ENCODE results near the gene C1QTNF8.

The C1QTNF8 gene

DNA sequence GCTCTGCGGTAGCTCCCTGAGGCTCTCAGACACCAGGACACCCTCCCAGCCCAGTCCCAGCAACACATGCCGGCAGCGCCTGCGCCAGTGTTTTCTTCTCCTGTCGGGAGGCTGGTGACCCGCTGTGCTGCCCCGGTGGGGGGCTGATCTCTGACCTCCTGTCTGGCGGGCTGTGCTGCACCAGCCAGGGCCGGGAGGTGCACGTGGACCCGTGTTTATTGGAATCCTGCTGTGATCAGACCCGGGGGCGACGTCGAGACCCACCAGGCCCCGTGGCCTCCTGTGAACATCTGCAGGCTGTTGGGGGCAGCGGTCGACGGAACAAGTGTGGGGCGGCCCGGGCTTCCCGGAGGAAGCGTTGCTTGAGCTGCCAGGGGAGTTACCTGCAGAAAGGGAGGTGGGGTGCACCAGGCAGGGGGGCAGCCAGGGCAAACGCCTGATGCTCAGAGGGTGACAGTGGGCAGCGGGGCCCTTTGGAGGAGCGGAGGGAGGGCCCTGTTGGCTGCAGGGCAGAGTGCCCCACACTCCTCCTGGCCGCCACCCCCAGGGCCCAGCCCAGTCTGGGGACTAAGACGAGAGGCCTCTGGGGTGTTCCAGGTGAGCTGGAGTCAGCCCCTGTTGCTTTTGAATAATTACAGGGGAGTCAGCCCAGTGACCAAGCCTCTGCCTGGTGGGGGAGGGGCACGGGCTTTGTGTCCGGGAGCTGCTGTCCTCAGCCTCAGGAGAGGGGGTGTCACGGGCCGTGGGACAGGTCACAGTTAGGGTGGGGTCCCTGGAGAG lies 25.8 kb downstream of the C1QTNF8 start:
- in situ Hi-C loops (cut with MboI; ENCODE audit: low sequenced_read_pairs, unreplicated experiment), result no loop called here
- TF ChIP-seq, protein P1, sequence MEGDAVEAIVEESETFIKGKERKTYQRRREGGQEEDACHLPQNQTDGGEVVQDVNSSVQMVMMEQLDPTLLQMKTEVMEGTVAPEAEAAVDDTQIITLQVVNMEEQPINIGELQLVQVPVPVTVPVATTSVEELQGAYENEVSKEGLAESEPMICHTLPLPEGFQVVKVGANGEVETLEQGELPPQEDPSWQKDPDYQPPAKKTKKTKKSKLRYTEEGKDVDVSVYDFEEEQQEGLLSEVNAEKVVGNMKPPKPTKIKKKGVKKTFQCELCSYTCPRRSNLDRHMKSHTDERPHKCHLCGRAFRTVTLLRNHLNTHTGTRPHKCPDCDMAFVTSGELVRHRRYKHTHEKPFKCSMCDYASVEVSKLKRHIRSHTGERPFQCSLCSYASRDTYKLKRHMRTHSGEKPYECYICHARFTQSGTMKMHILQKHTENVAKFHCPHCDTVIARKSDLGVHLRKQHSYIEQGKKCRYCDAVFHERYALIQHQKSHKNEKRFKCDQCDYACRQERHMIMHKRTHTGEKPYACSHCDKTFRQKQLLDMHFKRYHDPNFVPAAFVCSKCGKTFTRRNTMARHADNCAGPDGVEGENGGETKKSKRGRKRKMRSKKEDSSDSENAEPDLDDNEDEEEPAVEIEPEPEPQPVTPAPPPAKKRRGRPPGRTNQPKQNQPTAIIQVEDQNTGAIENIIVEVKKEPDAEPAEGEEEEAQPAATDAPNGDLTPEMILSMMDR (IDR thresholded peaks at IDR 0.05; ENCODE audit: borderline replicate concordance, control extremely low read depth, extremely low read depth, insufficient read depth, missing control alignments), result no peak
- DNase-seq (ENCODE audit: low spot score), result no peak

DNA sequence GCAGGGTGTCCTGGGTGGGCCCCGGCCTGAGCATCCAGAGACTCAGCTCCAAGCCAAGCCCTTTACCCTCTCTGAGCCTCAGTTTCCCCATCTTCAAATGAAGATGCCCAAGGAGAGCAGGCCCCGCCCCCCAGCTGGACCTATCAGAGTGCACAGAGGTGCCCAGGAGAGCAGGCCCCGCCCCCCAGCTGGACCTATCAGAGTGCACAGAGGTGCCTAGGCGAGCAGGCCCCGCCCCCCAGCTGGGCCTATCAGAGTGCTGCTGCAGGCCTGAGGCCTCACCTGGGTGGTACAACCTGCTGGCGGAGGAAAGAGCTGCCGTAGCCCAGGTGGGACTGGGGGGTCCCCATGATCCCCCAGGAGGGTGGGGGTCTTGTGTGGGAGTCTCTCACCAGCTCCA lies 26.9 kb downstream of the C1QTNF8 start:
- in situ Hi-C loops (cut with MboI; ENCODE audit: low sequenced_read_pairs, unreplicated experiment), result no loop called here
- TF ChIP-seq, protein P1 (IDR thresholded peaks at IDR 0.05; ENCODE audit: borderline replicate concordance, control extremely low read depth, extremely low read depth, insufficient read depth, missing control alignments), result no peak
- no peak for DNase-seq (ENCODE audit: low spot score)

DNA sequence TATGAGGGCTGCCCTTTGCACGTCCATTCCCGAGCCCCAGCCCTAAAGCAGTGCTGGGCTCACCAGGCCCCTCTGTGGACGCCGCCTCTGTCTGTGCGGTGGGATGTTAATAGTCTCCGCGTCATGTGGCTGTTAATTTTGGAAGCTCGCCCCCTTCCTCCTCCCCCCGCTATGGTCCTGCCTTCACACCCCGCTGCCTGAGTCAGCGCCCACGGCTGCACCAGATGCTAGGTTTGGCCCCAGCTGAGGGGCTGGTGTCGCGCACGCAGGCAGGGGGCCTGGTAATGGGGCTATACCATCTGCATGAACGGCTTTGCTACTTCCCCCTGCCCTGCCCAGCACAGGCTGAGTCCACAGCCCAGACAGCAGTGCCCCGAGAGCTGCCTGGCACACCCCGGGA lies 27.6 kb downstream of the C1QTNF8 start:
- in situ Hi-C loops (cut with MboI; ENCODE audit: low sequenced_read_pairs, unreplicated experiment), result no loop called here
- no peak for DNase-seq (ENCODE audit: low spot score)
- TF ChIP-seq, protein P1 (IDR thresholded peaks at IDR 0.05; ENCODE audit: borderline replicate concordance, control extremely low read depth, extremely low read depth, insufficient read depth, missing control alignments), result no peak

DNA sequence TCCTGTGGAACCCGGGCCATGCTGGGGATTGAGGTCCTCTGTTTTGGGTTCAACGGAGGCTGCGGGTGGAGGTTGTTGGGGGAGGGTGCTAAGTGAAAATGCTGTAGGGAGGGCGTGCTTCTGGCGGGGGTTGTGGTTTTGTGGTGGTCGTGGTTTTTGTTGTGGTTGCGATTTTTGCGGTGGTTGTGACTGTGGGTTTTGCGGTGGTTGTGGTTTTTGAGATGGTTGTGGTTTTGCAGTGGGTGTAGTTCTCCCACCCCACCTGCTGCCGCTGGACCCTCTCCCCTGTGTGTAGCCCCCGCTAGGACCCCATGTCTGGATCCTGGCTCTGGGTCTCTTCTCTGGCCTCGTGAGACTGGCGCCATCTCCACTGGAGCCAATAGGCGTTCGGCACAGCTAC lies 28.4 kb downstream of the C1QTNF8 start:
- TF ChIP-seq, protein P1 (IDR thresholded peaks at IDR 0.05; ENCODE audit: borderline replicate concordance, control extremely low read depth, extremely low read depth, insufficient read depth, missing control alignments), result no peak
- DNase-seq (ENCODE audit: low spot score), result no peak
- in situ Hi-C loops (cut with MboI; ENCODE audit: low sequenced_read_pairs, unreplicated experiment), result no loop called here

DNA sequence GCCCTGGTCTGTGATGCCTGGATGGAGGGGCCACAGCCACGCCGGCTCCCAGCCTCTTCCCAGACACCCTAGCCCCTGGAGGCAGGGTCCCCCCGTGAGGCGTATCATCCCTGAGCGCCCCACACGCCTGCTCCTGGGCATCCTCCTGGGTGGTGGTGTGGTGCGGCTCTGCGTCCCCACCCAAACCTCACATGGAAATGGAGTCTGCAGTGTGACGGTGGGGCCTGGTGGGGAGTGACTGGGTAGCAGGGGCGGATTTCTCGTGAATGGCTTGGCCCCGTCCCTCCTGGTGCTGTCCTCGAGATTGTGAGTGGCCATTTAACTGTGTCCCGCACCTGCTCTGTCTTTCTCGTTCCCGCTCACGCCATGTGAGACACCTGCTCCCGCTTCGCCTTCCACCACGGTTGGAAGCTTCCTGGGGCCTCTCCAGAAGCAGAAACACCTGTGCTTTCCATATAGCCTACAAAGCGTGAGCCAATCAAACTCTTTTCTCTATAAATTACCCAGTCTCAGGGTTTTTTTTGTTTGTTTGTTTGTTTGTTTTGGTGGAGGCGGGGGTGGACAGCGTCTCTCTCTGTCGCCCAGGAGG lies 29.4 kb downstream of the C1QTNF8 start:
- no peak for DNase-seq (ENCODE audit: low spot score)
- TF ChIP-seq, protein P1 (IDR thresholded peaks at IDR 0.05; ENCODE audit: borderline replicate concordance, control extremely low read depth, extremely low read depth, insufficient read depth, missing control alignments), result no peak
- in situ Hi-C loops (cut with MboI; ENCODE audit: low sequenced_read_pairs, unreplicated experiment), result no loop called here

DNA sequence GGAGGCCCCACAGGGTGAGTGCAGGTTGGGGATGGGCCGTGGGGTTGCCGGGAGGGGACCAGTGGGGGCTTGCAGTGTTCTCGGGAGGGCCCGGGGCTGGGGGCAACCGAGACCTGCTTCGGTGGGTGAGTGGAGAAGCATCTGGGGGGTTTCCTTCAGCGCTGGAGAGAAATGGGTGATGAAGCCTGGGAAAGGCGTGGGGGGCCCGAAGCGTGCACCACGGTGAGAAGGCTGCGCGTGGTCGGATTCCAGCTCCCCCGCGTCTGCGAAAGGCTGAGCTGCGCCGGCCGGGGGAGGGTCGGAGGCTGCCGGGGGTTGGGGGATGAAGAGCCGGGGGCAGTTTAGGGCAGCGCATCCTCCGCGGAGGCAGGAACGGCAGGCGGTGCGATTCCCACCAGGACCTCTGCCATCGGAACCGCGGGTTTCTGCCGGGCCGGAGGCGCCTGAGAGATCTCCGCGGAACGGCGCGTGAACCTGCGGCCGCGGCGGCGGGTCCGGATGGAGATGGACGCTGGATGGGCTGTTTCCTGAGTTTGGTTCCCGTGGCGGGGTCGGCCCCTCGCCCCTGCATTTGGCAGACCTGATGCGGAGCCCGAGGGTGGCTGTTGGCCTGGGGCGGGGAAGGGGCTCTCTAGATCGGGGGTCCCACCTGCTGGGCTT lies 30.4 kb downstream of the C1QTNF8 start:
- in situ Hi-C loops (cut with MboI; ENCODE audit: low sequenced_read_pairs, unreplicated experiment), result no loop called here
- DNase-seq (ENCODE audit: low spot score), result no peak
- TF ChIP-seq, protein P1 (IDR thresholded peaks at IDR 0.05; ENCODE audit: borderline replicate concordance, control extremely low read depth, extremely low read depth, insufficient read depth, missing control alignments), result no peak

Data from GM13976 (cell line).